Endodermal cell (in vitro differentiated cells): ENCODE data around the gene SATB2. TPM values are rescaled to one million over a fixed set of nuclear protein-coding genes. Genes with fewer than 3 reads are reported as not detected.

Source experiments
- DNase-seq: peaks from one replicate; pipeline ENCODE4 v3.0.0-alpha.2; 2017
- H3K27ac ChIP-seq: 2 replicates; pipeline ENCODE4 v1.5.1; 2013; ENCODE audit warnings: mild to moderate bottlenecking, low read depth, low read length, moderate library complexity
- H3K27me3 ChIP-seq: 2 replicates; pipeline ENCODE4 v1.6.1; 2013; ENCODE audit warnings: mild to moderate bottlenecking, low read length, moderate library complexity; ENCODE audit not compliant: insufficient read depth, control insufficient read depth, poor library complexity, severe bottlenecking
- H3K36me3 ChIP-seq: 2 replicates; pipeline ENCODE4 v1.7.0; 2013; ENCODE audit warnings: mild to moderate bottlenecking, low read length, moderate library complexity; ENCODE audit not compliant: control insufficient read depth, insufficient read depth
- H3K4me1 ChIP-seq: one replicate; pipeline ENCODE4 v1.7.0; 2013; ENCODE audit warnings: low read length; ENCODE audit not compliant: control insufficient read depth, insufficient read depth
- H3K4me3 ChIP-seq: 2 replicates; pipeline ENCODE4 v1.5.1; 2013; ENCODE audit warnings: mild to moderate bottlenecking, low read length, moderate library complexity
- H3K9ac ChIP-seq: 2 replicates; pipeline ENCODE4 v1.6.1; 2013; ENCODE audit warnings: mild to moderate bottlenecking, low read length, moderate library complexity; ENCODE audit not compliant: poor library complexity, severe bottlenecking; ENCODE audit errors: extremely low read depth
- H3K9me3 ChIP-seq: 2 replicates; pipeline ENCODE4 v1.6.1; 2013; ENCODE audit warnings: mild to moderate bottlenecking, low read length, moderate library complexity; ENCODE audit not compliant: control insufficient read depth
- H3K27ac Mint-ChIP-seq: 2 replicates; pipeline ENCODE4 v1.8.0; 2020; ENCODE audit warnings: mixed read lengths
- H3K27me3 Mint-ChIP-seq: 2 replicates; pipeline ENCODE4 v1.8.0; 2021; ENCODE audit warnings: mild to moderate bottlenecking, mixed read lengths; ENCODE audit not compliant: insufficient read depth
- H3K36me3 Mint-ChIP-seq: 2 replicates; pipeline ENCODE4 v1.8.0; 2020; ENCODE audit warnings: low read depth, mixed read lengths
- H3K4me1 Mint-ChIP-seq: 2 replicates; pipeline ENCODE4 v1.8.0; 2020; ENCODE audit warnings: mixed read lengths
- H3K4me3 Mint-ChIP-seq: 2 replicates; pipeline ENCODE4 v1.8.0; 2020; ENCODE audit warnings: mild to moderate bottlenecking, moderate library complexity, mixed read lengths
- H3K9me3 Mint-ChIP-seq: 2 replicates; pipeline ENCODE4 v1.8.0; 2020; ENCODE audit warnings: mild to moderate bottlenecking, mixed read lengths
- WGBS, 2 experiments: methylation state at CpG; one replicate each; pipeline versions ENCODE4 v1.1.5 to v1.1.7; 2013; ENCODE audit warnings: missing lambda C conversion rate in 2 of 2, mixed read lengths in 1 of 2; ENCODE audit not compliant: insufficient coverage in 1 of 2, insufficient read length in 1 of 2; 5-methylcytosine and 5-hydroxymethylcytosine counted together
- total RNA-seq, 2 donors: library from RNA; stranded (reverse); fragmentation: NEBNext Ultra II Directional in 1 of 2; extraction: Animal tissue kit (Norgen Biotek cat#: 25700) in 1 of 2; gene quantifications; 2 replicates in 1 of 2; 3 replicates in 1 of 2; pipeline ENCODE4 v1.2.1, GENCODE V29; 2021
- TF ChIP-seq, protein P1 (sequence below): fragments of 200-600 bp; sonication (generic); conservative IDR thresholded peaks from 2 replicates; pipeline ENCODE4 v1.5.0; 2021; ENCODE audit warnings: antibody characterized with exemption, mild to moderate bottlenecking

The SATB2 gene
- total RNA-seq, 2 donors from 2014 or later = 2.4 to 3.0 TPM

DNA sequence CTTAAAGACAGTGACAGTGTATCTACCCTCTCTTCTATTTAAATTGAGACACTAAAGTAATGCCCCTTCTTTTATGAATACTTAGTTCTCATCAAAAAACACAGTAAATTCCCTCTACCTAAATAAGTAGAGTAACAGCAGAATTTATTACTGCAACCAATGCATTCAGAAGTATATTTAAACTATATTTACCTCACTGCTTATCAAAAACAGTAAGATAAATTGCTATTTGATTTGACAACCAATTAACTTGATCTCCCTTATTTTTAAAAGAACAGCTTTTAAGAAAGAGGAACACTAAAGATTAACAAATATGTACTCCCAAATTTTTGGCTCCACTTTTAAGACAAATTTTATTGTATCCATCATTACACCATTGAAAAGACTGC, 4.8 kb downstream of the SATB2 start:
- H3K36me3 ChIP-seq = no peaks in the 10 kb centered on the region
- H3K27me3 ChIP-seq = peaks cover 33% of the 10 kb centered on the region
- no peak overlapping the region for H3K9ac ChIP-seq
- DNase-seq = no peak
- Mint-ChIP-seq H3K9me3 (no peaks in the 10 kb centered on the region), H3K4me3 (no peak overlapping the region), H3K4me1 (peaks cover 12% of the 10 kb centered on the region), H3K27ac (no peak overlapping the region), H3K27me3 (peaks cover 28% of the 10 kb centered on the region), H3K36me3 (no peaks in the 10 kb centered on the region)
- no peak overlapping the region for H3K27ac ChIP-seq
- TF ChIP-seq, protein P1, sequence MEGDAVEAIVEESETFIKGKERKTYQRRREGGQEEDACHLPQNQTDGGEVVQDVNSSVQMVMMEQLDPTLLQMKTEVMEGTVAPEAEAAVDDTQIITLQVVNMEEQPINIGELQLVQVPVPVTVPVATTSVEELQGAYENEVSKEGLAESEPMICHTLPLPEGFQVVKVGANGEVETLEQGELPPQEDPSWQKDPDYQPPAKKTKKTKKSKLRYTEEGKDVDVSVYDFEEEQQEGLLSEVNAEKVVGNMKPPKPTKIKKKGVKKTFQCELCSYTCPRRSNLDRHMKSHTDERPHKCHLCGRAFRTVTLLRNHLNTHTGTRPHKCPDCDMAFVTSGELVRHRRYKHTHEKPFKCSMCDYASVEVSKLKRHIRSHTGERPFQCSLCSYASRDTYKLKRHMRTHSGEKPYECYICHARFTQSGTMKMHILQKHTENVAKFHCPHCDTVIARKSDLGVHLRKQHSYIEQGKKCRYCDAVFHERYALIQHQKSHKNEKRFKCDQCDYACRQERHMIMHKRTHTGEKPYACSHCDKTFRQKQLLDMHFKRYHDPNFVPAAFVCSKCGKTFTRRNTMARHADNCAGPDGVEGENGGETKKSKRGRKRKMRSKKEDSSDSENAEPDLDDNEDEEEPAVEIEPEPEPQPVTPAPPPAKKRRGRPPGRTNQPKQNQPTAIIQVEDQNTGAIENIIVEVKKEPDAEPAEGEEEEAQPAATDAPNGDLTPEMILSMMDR = no peak
- no peaks in the 10 kb centered on the region for H3K9me3 ChIP-seq
- H3K4me3 ChIP-seq = no peak overlapping the region
- H3K4me1 ChIP-seq = no peaks in the 10 kb centered on the region

GRCh38 chr2:199452260-199452990, 5.3 kb downstream of the SATB2 start:
- H3K9me3 Mint-ChIP-seq = no peaks in the 10 kb centered on the region
- H3K9me3 ChIP-seq = no peaks in the 10 kb centered on the region
- H3K4me3 ChIP-seq = no peak overlapping the region
- H3K4me3 Mint-ChIP-seq = no peak overlapping the region
- no peak for DNase-seq
- WGBS, 2 experiments = 38% methylated on average over 2 of the region's 2 CpGs; no CpG with 5 or more reads in 1 of the 2 experiments
- H3K27me3 Mint-ChIP-seq = peaks cover 25% of the 10 kb centered on the region
- no peaks in the 10 kb centered on the region for H3K36me3 ChIP-seq
- peaks cover 28% of the 10 kb centered on the region for H3K27me3 ChIP-seq
- peaks cover 12% of the 10 kb centered on the region for H3K4me1 Mint-ChIP-seq
- no peak overlapping the region for H3K9ac ChIP-seq
- TF ChIP-seq, protein P1 = no peak
- H3K36me3 Mint-ChIP-seq = no peaks in the 10 kb centered on the region
- no peak overlapping the region for H3K27ac ChIP-seq
- H3K27ac Mint-ChIP-seq = no peak overlapping the region
- H3K4me1 ChIP-seq = no peaks in the 10 kb centered on the region

- Mint-ChIP-seq H3K36me3 (no peaks in the 10 kb centered on the region), H3K27me3 (peaks cover 4% of the 10 kb centered on the region), H3K4me1 (peaks cover 6% of the 10 kb centered on the region), H3K27ac (no peak overlapping the region), H3K9me3 (no peaks in the 10 kb centered on the region), H3K4me3 (no peak overlapping the region)
- 93% methylated on average over 2 of the region's 3 CpGs; no CpG with 5 or more reads in 1 of the 2 experiments for WGBS, 2 experiments
- H3K36me3 ChIP-seq = no peaks in the 10 kb centered on the region
- no peak for DNase-seq
- no peak overlapping the region for H3K9ac ChIP-seq
- H3K9me3 ChIP-seq = no peaks in the 10 kb centered on the region
- peaks cover 6% of the 10 kb centered on the region for H3K27me3 ChIP-seq
- H3K4me1 ChIP-seq = no peaks in the 10 kb centered on the region
- no peak overlapping the region for H3K4me3 ChIP-seq
- TF ChIP-seq, protein P1 = no peak
- no peak overlapping the region for H3K27ac ChIP-seq
Measured at GRCh38 chr2:199449956-199450355, 7.8 kb downstream of the SATB2 start.
